CD4-positive, alpha-beta T cell treated with Interferon gamma for 1 hour (primary cell): ENCODE results near the gene TBCEL.
"Not testable (repeated sequence)": the region's sequence is repeated elsewhere in the genome, so short reads cannot be mapped to it uniquely, and the experiment has no call there.

Source experiments
- DNase-seq: peaks from one replicate; pipeline ENCODE4 v3.0.0-alpha.2; 2020

Gene TBCEL

GRCh38 chr11:121109471-121109870 lies 85.6 kb downstream of the TBCEL start:
- no peak for DNase-seq

GRCh38 chr11:121109916-121110586 lies 86.1 kb downstream of the TBCEL start:
- no peak for DNase-seq

GRCh38 chr11:121110871-121111724 lies 87.2 kb downstream of the TBCEL start:
- DNase-seq = no peak

GRCh38 chr11:121112498-121113455 lies 88.9 kb downstream of the TBCEL start:
- no peak for DNase-seq

GRCh38 chr11:121113611-121114010 lies 89.7 kb downstream of the TBCEL start:
- DNase-seq = no peak

- DNase-seq = not testable (repeated sequence)
Measured at GRCh38 chr11:121115024-121115423, 91.1 kb downstream of the TBCEL start.

GRCh38 chr11:121117788-121118187 lies 93.9 kb downstream of the TBCEL start:
- no peak for DNase-seq

GRCh38 chr11:121119440-121119839 lies 95.5 kb downstream of the TBCEL start:
- DNase-seq = no peak

- no peak for DNase-seq
Measured at GRCh38 chr11:121122328-121122727, 98.4 kb downstream of the TBCEL start.

- no peak for DNase-seq
Measured at GRCh38 chr11:121123496-121124069, 99.7 kb downstream of the TBCEL start.

GRCh38 chr11:121127809-121128208 lies 103.9 kb downstream of the TBCEL start:
- DNase-seq = no peak

GRCh38 chr11:121129362-121130340 lies 105.7 kb downstream of the TBCEL start:
- no peak for DNase-seq

- no peak for DNase-seq
Measured at GRCh38 chr11:121131656-121132055, 107.8 kb downstream of the TBCEL start.

GRCh38 chr11:121132211-121132976 lies 108.5 kb downstream of the TBCEL start:
- DNase-seq = no peak

- DNase-seq = no peak
Measured at GRCh38 chr11:121134741-121135312, 110.9 kb downstream of the TBCEL start.

GRCh38 chr11:121137005-121137404 lies 113.1 kb downstream of the TBCEL start:
- DNase-seq = no peak

- DNase-seq = no peak
Measured at GRCh38 chr11:121138259-121138658, 114.4 kb downstream of the TBCEL start.

GRCh38 chr11:121140369-121140768 lies 116.5 kb downstream of the TBCEL start:
- no peak for DNase-seq
